Common myeloid progenitor, CD34-positive (primary cell): ENCODE data around the gene BBC3.

Source experiments
- CTCF ChIA-PET: fragments of 350-600 bp; sonication (Branson Sonifier 250); formaldehyde crosslinking; loops from one replicate; lab custom pipeline; 2021; ENCODE audit warnings: antibody characterized with exemption; lab: Charles Lee
- POLR2A ChIA-PET: fragments of 350-600 bp; sonication (Branson Sonifier 250); formaldehyde crosslinking; loops from one replicate; lab custom pipeline; 2021; ENCODE audit warnings: antibody characterized with exemption; lab: Charles Lee
- DNase-seq, 3 donors: peaks; one replicate each; pipeline versions ENCODE4 v3.0.0 to v3.0.0-alpha.2; 2013
- H3K27ac ChIP-seq, 2 experiments: 1 replicate in 1 of 2; 2 replicates in 1 of 2; pipeline ENCODE4 v1.7.0; 2013; ENCODE audit warnings: inconsistent platforms in 2 of 2, low read length in 2 of 2, mild to moderate bottlenecking in 2 of 2, low read depth in 1 of 2, moderate library complexity in 1 of 2; ENCODE audit not compliant: severe bottlenecking in 2 of 2, insufficient read depth in 1 of 2, poor library complexity in 1 of 2
- H3K27me3 ChIP-seq, 5 experiments: replicated peaks in 2 of 5; 1 replicate in 3 of 5; 2 replicates in 2 of 5; pipeline versions ENCODE4 v1.6.1 to v1.7.0; 2013; ENCODE audit warnings: low read length in 4 of 5, mild to moderate bottlenecking in 2 of 5, moderate library complexity in 2 of 5, inconsistent platforms in 1 of 5; ENCODE audit not compliant: insufficient read depth in 5 of 5, control insufficient read depth in 4 of 5
- H3K36me3 ChIP-seq, 4 experiments: 1 replicate in 2 of 4; 2 replicates in 2 of 4; pipeline versions ENCODE4 v1.6.1 to v1.7.0; 2013; ENCODE audit warnings: low read length in 3 of 4, control low read depth in 1 of 4, mild to moderate bottlenecking in 1 of 4; ENCODE audit not compliant: control insufficient read depth in 4 of 4, insufficient read depth in 4 of 4
- H3K4me1 ChIP-seq, 4 experiments: 1 replicate in 3 of 4; 2 replicates in 1 of 4; pipeline versions ENCODE4 v1.6.1 to v1.7.1; 2013; ENCODE audit warnings: low read length in 3 of 4, mild to moderate bottlenecking in 3 of 4, control low read depth in 1 of 4, inconsistent platforms in 1 of 4, moderate library complexity in 1 of 4; ENCODE audit not compliant: control insufficient read depth in 4 of 4, insufficient read depth in 4 of 4; ENCODE audit errors: control extremely low read depth in 1 of 4
- H3K4me3 ChIP-seq, 7 experiments: 1 replicate in 4 of 7; 2 replicates in 3 of 7; pipeline versions ENCODE4 v1.5.1 to v1.7.0; 2013; ENCODE audit warnings: mild to moderate bottlenecking in 7 of 7, low read length in 6 of 7, moderate library complexity in 6 of 7, inconsistent platforms in 2 of 7, low read depth in 2 of 7, control low read depth in 1 of 7; ENCODE audit not compliant: insufficient read depth in 4 of 7, control insufficient read depth in 1 of 7; ENCODE audit errors: extremely low read depth in 1 of 7
- H3K9me3 ChIP-seq, 5 experiments: 1 replicate in 4 of 5; 2 replicates in 1 of 5; pipeline versions ENCODE4 v1.6.1 to v1.7.1; 2013; ENCODE audit warnings: low read length in 4 of 5, mild to moderate bottlenecking in 2 of 5, inconsistent platforms in 1 of 5, low read depth in 1 of 5, moderate library complexity in 1 of 5; ENCODE audit not compliant: control insufficient read depth in 4 of 5, insufficient read depth in 2 of 5; ENCODE audit errors: control extremely low read depth in 1 of 5
- WGBS: methylation state at CpG from one replicate; pipeline ENCODE4 v1.1.5; 2013; ENCODE audit not compliant: insufficient coverage; 5-methylcytosine and 5-hydroxymethylcytosine counted together

The BBC3 gene

GRCh38 chr19:47186446-47187334 is 44.3 kb downstream of the BBC3 start:
- 95% methylated on average over 11 of the region's 17 CpGs for WGBS
- ChIA-PET POLR2A (interaction anchor here (0.6 kb wide), 1 partner anchor 106 kb away, joined by 3 read pairs; no protein-coding TSS in a partner anchor), CTCF (interaction anchor here (0.7 to 1.2 kb wide), 3 partner anchors 9 to 13 kb away, joined by 3 read pairs; no protein-coding TSS in a partner anchor)
- Histone ChIP-seq H3K27ac (no peak overlapping the region), H3K9me3 (no peaks in the 10 kb centered on the region), H3K27me3 (no peaks in the 10 kb centered on the region), H3K36me3 (peaks cover 5 to 69% (median 21%) of the 10 kb centered on the region in 4 experiments), H3K4me3 (no peak overlapping the region), H3K4me1 (peaks cover 0 to 3% (median 2%) of the 10 kb centered on the region in 4 experiments)
- DNase-seq, result no peak

GRCh38 chr19:47183601-47184000 is 47.4 kb downstream of the BBC3 start:
- Histone ChIP-seq H3K4me1 (peaks cover 0 to 3% (median 2%) of the 10 kb centered on the region in 4 experiments), H3K4me3 (no peak overlapping the region), H3K36me3 (peaks cover 5 to 59% (median 15%) of the 10 kb centered on the region in 4 experiments), H3K9me3 (no peaks in the 10 kb centered on the region), H3K27ac (no peak overlapping the region), H3K27me3 (no peaks in the 10 kb centered on the region)
- ChIA-PET CTCF (interaction anchor here (1.0 kb wide), 1 partner anchor 61 kb away, joined by 3 read pairs; no protein-coding TSS in a partner anchor), POLR2A (no interaction called here)
- DNase-seq, result no peak
- 100% methylated on average over 2 of the region's 2 CpGs for WGBS

- Histone ChIP-seq H3K4me3 (no peak overlapping the region), H3K27ac (no peak overlapping the region), H3K27me3 (no peaks in the 10 kb centered on the region), H3K4me1 (peaks cover 0 to 16% (median 9%) of the 10 kb centered on the region in 4 experiments), H3K9me3 (no peaks in the 10 kb centered on the region), H3K36me3 (peaks cover 3 to 65% (median 15%) of the 10 kb centered on the region in 4 experiments)
- DNase-seq, result no peak
- CTCF ChIA-PET, result interaction anchor here (0.8 kb wide), 1 partner anchor 30 kb away, joined by 4 read pairs; no protein-coding TSS in a partner anchor
- POLR2A ChIA-PET, result no interaction called here
- 96% methylated on average over 4 of the region's 4 CpGs for WGBS
Measured at GRCh38 chr19:47179653-47180310, 51.2 kb downstream of the BBC3 start.

GRCh38 chr19:47176627-47177090 is 54.3 kb downstream of the BBC3 start:
- H3K4me1 ChIP-seq, result peaks cover 0 to 13% (median 7%) of the 10 kb centered on the region in 4 experiments
- H3K36me3 ChIP-seq, result peaks cover 4 to 63% (median 20%) of the 10 kb centered on the region in 4 experiments
- WGBS, result 25% methylated on average over 2 of the region's 5 CpGs
- no peak overlapping the region for H3K27ac ChIP-seq
- peak in 2 of 3 donors; percentile 26 to 35 for DNase-seq
- ChIA-PET CTCF (interaction anchor here (0.6 to 1.8 kb wide), 6 partner anchors 11 to 163 kb away, joined by 3 to 6 read pairs (median 3); no protein-coding TSS in a partner anchor), POLR2A (no interaction called here)
- H3K27me3 ChIP-seq, result no peaks in the 10 kb centered on the region
- H3K4me3 ChIP-seq, result no peak overlapping the region
- H3K9me3 ChIP-seq, result no peaks in the 10 kb centered on the region

- Histone ChIP-seq H3K4me1 (peaks cover 0 to 13% (median 7%) of the 10 kb centered on the region in 4 experiments), H3K27me3 (no peaks in the 10 kb centered on the region), H3K36me3 (peaks cover 4 to 63% (median 20%) of the 10 kb centered on the region in 4 experiments), H3K4me3 (no peak overlapping the region), H3K9me3 (no peaks in the 10 kb centered on the region), H3K27ac (no peak overlapping the region)
- CTCF ChIA-PET, result interaction anchor here (0.6 kb wide), 1 partner anchor 162 kb away, joined by 3 read pairs; no protein-coding TSS in a partner anchor
- POLR2A ChIA-PET, result no interaction called here
- WGBS, result 100% methylated on average over 3 of the region's 5 CpGs
- DNase-seq, result no peak
Measured at GRCh38 chr19:47176071-47176626, 54.9 kb downstream of the BBC3 start.

- H3K36me3 ChIP-seq, result peaks cover 2 to 59% (median 31%) of the 10 kb centered on the region in 4 experiments
- no peaks in the 10 kb centered on the region for H3K9me3 ChIP-seq
- DNase-seq, result no peak
- H3K27me3 ChIP-seq, result no peaks in the 10 kb centered on the region
- POLR2A ChIA-PET, result no interaction called here
- 99% methylated on average over 17 of the region's 19 CpGs for WGBS
- H3K4me3 ChIP-seq, result no peak overlapping the region
- peaks cover 0 to 13% (median 7%) of the 10 kb centered on the region in 4 experiments for H3K4me1 ChIP-seq
- CTCF ChIA-PET, result interaction anchor here (1.3 kb wide), 1 partner anchor 23 kb away, joined by 3 read pairs; no protein-coding TSS in a partner anchor
- H3K27ac ChIP-seq, result no peak overlapping the region
Measured at GRCh38 chr19:47172666-47173455, 58.1 kb downstream of the BBC3 start.
